Right hindlimb (tissue), 1 donor: ENCODE results near the gene PRDM16.
A peak's percentile ranks its signal among the peaks of the same experiment; 100 is the strongest.

Experiments used
- DNase-seq: peaks from one replicate; pipeline ENCODE4 v3.0.0-alpha.2; 2018

Gene PRDM16

DNA sequence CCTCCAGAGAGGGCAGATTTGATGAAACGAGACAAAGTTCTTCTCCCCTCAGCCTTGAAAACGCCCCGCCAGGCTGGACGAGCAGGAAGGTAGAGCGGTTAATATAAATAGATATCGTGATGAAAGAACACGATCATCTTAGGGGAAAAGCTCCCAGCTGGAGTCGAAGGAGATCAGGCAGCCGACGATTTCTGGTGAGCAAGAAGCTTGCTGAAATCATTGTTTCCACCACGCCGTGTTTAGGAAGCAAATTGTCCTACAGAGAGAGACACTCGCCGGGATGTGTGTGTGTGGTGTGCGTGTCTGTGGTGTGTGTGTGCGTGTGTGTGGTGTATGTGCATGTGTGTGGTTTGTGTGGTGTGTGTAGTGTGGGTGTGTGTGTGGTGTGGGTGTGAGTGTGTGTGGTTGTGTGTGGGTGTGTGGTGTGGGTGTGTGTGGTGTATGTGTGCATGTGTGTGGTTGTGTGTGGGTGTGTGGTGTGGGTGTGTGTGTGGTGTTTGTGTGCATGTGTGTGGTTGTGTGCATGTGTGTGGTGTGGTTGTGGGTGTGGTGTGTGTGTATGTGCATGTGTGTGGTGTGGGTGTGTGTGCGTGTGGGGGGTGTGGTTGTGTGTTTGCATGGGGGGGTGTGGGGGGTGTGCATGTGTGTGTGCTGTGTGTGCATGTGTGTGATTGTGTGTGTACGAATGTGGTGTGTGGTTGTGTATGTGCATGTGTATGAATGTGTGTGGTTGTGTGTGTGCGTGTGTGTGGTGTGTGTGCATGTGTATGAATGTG lies 340.6 kb downstream of the PRDM16 start:
- DNase-seq = no peak

DNA sequence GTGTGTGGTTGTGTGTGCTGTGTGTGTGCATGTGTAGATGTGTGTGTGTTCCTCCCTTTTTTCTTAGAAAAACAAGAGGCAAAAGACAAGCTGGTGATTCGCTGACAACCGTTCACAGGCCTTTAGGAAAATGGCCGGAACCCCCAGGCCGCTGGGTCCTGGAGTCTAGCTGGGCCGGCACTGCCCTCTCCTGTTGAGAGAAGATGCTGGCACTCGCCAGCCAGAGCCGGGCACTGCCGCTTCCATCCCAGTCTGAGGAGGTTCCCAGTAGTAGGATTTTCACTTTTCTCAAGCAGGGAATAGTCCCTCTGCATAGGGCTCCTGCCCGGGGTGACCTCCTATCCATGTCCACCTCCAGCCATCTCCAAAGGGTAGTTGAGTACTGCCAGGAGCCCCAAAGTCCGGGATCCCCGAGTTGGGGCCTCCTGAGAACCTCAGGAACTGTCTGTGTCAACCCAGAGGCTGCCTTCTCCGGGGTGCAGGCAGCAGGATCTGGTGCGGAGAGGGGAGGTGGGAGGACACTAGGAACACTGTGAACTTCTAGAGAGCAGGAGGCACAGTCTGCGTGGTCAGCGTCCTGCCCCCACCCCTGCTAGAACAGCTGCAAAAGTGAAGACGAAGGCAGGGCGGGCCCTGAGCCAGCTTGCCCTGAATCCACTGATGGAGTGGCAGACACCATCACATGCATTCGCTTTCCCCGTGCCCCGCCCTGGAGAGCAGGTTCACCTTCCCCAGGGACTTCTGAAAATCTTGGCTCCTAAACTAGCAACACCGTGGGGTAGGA lies 341.3 kb downstream of the PRDM16 start:
- peak; percentile 74 for DNase-seq

DNA sequence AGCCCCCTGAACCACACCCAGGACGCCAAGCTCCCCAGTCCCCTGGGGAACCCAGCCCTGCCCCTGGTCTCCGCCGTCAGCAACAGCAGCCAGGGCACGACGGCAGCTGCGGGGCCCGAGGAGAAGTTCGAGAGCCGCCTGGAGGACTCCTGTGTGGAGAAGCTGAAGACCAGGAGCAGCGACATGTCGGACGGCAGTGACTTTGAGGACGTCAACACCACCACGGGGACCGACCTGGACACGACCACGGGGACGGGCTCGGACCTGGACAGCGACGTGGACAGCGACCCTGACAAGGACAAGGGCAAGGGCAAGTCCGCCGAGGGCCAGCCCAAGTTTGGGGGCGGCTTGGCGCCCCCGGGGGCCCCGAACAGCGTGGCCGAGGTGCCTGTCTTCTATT lies 342.8 kb downstream of the PRDM16 start:
- no peak for DNase-seq

DNA sequence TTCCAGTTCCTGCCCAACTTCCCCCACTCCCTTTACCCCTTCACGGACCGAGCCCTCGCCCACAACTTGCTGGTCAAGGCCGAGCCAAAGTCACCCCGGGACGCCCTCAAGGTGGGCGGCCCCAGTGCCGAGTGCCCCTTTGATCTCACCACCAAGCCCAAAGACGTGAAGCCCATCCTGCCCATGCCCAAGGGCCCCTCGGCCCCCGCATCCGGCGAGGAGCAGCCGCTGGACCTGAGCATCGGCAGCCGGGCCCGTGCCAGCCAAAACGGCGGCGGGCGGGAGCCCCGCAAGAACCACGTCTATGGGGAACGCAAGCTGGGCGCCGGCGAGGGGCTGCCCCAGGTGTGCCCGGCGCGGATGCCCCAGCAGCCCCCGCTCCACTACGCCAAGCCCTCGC lies 343.4 kb downstream of the PRDM16 start:
- no peak for DNase-seq

GRCh38 chr1:3413975-3414710 lies 345.1 kb downstream of the PRDM16 start:
- DNase-seq = no peak

DNA sequence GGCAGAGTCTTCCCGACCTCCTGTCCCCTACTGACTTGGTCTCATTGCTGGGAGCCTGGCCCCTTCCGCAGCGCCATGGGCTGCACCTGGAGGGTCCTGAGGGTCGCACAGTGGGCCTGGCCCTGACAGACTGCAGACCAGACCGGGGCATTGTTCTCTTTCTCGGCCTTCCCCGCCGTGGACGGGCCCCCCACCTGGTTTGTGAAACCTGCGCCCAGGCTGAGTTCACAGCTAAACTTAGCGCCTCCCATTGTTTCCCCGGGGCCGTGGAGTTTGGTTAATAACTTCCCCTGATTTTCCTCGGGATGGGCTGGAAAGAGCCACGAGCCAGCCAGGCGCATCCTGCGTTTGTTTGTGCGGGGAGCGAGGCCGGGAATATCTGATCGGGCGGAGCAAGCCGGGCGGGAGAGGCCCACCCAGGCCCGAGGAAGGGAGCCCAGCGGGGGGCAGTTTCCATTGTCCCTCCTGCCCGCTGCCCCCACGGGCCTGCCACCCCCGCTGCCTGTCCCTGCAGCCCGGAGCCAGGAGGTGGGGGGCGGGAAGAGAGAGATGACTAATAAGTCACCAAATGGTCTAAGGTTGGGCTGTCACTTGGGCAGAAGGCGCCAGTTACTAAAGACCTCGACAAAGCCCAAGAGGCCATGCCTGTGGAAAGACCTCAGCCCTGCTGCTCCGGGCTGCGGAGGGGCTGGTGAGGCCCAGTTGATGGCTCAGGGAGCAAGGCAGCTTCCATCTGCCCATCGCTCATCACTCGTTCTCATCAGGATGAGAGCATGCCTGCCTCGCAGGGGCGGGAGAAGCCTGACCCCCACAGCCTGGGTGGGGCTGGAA lies 346.5 kb downstream of the PRDM16 start:
- no peak for DNase-seq

GRCh38 chr1:3417082-3417739 lies 348.2 kb downstream of the PRDM16 start:
- DNase-seq = no peak

GRCh38 chr1:3417934-3418333 lies 348.9 kb downstream of the PRDM16 start:
- DNase-seq = no peak

GRCh38 chr1:3418600-3418999 lies 349.6 kb downstream of the PRDM16 start:
- DNase-seq = no peak

GRCh38 chr1:3419415-3420204 lies 350.6 kb downstream of the PRDM16 start:
- DNase-seq = no peak

DNA sequence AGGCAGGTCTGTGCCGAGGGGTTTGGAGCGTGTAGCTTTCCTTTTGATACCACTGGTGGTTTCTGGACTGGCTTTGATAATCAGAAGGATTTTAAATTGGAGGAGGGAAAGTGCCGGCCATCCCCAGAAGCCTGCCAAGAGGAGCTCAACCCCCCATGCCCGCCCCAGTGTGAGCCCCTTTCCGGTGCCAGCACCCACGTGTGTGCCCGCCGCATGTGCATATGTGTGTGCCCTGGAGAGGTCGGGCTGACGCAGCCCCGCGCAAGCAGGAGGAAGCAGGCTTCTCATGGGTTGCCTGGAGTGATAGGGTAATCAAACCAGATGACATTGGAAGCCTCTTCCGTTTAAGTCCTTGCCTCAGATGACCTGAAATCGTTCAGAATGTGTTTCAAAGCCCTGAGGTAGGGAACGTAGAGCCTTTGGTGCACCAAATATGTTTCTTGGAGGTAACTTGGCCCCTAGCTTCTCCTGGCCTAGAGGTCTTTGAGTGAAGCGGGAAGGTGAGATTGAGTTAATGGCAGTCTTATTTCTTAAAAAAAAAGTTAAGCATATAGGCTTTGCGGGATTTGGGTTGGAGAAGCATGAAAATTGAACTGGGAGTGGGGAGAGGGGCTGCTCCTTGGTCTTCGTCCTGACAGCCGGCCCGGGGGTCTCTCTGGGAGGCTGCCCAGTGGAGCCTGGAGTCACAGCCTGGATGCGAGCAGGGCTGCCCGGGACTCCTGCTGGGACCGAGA lies 351.4 kb downstream of the PRDM16 start:
- DNase-seq = no peak

GRCh38 chr1:3422638-3423037 lies 353.6 kb downstream of the PRDM16 start:
- DNase-seq = no peak

GRCh38 chr1:3423245-3423829 lies 354.3 kb downstream of the PRDM16 start:
- DNase-seq = no peak

DNA sequence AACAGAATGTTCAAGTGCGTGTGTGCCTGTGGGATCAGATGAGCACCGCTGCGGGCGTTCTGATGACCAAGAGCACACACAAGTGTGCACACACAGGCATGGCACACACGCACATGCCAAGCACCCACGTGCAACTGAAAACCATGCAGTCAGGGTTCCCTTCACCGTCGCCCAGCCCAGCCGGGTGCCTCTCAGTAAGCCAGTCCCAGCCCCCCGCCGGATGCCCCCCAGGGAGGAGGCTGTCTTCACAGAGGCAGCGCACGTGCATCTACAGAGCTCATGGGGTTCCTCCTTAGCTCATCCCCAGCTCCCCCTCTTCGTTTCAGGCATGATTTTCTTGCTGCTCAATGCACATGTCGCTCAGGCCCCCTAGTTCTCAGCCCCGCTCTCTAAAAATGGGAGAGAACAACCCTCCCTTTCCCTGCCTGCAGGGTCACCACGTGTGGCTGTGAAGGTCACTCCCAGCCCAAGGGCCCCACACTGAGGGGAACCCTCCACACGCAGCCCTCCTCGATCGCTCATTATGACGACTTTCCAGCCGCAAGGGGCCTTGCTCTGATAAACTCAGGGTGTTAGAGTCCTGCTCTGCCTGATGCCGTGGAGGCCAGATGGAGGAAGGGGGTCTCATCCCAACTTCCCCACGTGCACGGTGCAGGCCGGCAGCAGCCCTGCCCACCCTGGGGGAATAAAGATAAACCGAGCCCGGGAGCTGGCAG lies 355.1 kb downstream of the PRDM16 start:
- no peak for DNase-seq

DNA sequence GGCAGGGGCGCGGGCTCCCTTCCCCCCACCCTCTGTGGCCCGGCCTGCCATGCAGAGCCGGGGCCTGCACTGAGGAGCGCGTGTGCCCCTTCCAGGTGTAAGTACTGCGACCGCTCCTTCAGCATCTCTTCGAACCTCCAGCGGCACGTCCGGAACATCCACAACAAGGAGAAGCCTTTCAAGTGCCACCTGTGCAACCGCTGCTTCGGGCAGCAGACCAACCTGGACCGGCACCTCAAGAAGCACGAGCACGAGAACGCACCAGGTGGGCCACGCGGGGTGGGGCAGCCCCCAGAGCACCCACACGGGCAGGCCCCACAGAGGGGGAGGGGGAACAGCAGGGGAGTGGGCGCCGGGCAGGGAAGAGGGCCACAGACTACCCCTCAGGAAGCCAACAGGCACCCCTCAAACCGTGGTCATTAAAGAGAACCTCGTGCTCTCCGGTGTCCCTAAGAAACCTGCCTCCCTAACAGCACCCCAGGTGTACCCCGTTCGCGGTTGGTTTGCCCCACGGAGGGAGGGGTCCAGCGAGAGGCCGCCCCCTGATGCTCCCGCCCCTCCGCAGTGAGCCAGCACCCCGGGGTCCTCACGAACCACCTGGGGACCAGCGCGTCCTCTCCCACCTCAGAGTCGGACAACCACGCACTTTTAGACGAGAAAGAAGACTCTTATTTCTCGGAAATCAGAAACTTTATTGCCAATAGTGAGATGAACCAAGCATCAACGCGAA lies 356.6 kb downstream of the PRDM16 start:
- no peak for DNase-seq

DNA sequence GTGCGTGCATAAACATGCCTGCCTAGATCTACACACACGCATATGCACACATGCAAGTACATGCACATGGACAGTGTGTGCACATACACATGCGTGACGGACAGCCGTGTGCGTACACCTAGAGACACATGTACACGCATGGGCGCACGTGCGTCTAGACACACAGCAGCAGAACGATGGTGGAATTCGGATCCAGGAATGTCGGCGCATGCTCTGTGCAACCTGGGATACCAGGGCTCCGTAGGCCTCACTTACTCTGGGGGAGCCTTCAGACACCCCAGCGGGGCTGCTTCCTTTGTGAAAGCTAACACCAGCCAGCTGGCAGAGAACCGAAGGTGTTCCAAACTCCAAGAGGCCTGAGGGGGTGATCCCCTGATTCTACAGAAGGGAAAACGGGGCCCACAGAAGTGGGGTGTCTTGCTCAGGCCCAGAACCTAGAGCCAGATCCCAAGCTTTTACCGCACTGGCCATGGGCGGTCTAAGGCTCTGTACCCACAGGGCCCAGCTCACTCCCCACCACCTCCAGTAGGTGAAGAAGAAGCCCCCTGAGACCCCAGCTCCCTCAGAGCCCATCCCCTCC lies 358.0 kb downstream of the PRDM16 start:
- DNase-seq = no peak

DNA sequence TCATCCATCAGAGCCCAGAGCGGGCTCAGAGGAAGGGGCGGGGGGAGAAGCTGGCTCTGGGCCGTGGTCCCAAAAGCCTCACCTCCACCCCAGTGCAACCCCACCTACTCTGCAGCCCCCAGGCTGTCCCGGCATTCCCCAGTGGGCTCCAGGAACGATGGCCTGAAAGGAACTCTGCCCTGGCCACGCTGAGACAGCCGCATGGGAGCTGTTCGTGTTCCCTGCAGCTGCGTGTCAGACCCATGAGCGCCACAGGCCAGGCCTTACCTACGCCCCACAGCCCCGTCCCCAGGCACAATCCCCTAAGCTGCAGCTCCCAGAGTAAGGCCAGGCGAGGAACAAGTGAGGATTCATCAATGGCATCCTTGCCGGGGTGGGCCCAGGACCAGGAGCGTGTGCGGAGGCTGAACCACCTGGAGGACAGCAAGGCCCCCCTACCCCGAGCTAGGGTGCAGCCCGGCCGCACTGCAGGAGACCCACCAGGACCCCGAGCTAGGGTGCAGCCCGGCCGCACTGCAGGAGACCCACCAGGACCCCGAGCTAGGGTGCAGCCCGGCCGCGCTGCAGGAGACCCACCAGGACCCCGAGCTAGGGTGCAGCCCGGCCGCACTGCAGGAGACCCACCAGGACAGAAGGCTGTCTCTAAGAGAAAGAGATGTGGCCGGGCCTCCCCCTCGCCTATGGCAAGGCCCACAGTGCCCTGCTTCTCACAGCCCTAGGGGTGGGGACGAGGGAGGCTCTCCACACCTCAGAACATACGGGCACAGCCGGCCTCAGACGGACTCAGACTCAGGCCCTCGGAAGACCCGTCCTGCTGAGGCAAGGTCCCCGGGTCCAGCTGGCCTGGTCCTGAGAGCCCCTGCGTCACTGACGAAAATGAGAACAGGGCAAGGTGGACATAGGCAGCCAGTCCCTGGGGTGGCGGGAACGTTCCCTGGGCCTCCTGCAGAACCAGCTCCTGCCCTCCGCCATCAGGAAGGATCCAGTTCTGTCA lies 359.0 kb downstream of the PRDM16 start:
- DNase-seq = no peak
